GM23338 (cell line): ENCODE results near the gene NNAT. TPM values are rescaled to one million over a fixed set of nuclear protein-coding genes. Genes with fewer than 3 reads are reported as not detected.

Experiments used
- ATAC-seq: fragments of 200-7000 bp; cut with Tn5 transposase; 3 replicates; pipeline ENCODE4 v1.9.1; 2020
- DNase-seq: peaks from one replicate; pipeline ENCODE4 v3.0.0-alpha.2; 2015; ENCODE audit warnings: low spot score
- H2AFZ ChIP-seq: fragments of 200-600 bp; sonication (generic); 2 replicates; pipeline ENCODE4 v1.8.0; 2016; ENCODE audit warnings: antibody characterized with exemption, mild to moderate bottlenecking, moderate library complexity
- H3F3A ChIP-seq: fragments of 200-600 bp; sonication (generic); replicated peaks from 2 replicates; pipeline ENCODE4 v1.8.0; 2017; ENCODE audit warnings: antibody characterized with exemption, mixed run types, low read depth
- H3K27ac ChIP-seq: fragments of 200-600 bp; sonication (generic); 2 replicates; pipeline ENCODE4 v1.6.1; 2016; ENCODE audit warnings: low read depth
- H3K27me3 ChIP-seq: fragments of 200-600 bp; sonication (generic); 2 replicates; pipeline ENCODE4 v1.8.0; 2016; ENCODE audit warnings: mild to moderate bottlenecking, mixed run types, moderate library complexity; ENCODE audit not compliant: insufficient read depth
- H3K36me3 ChIP-seq: fragments of 200-600 bp; sonication (generic); 2 replicates; pipeline ENCODE4 v1.8.0; 2016; ENCODE audit warnings: mild to moderate bottlenecking; ENCODE audit not compliant: insufficient read depth
- H3K4me1 ChIP-seq: fragments of 200-600 bp; sonication (generic); 2 replicates; pipeline ENCODE4 v1.8.0; 2016; ENCODE audit warnings: mild to moderate bottlenecking, moderate library complexity; ENCODE audit not compliant: insufficient read depth
- H3K4me2 ChIP-seq: fragments of 200-600 bp; sonication (generic); 2 replicates; pipeline ENCODE4 v1.7.1; 2017; ENCODE audit warnings: mixed run types
- H3K4me3 ChIP-seq: fragments of 200-600 bp; sonication (generic); 2 replicates; pipeline ENCODE4 v1.6.1; 2016; ENCODE audit warnings: mixed run types
- H3K79me2 ChIP-seq: fragments of 200-600 bp; sonication (generic); replicated peaks from 2 replicates; pipeline ENCODE4 v1.8.0; 2017; ENCODE audit warnings: mild to moderate bottlenecking; ENCODE audit not compliant: insufficient read depth
- H3K9me2 ChIP-seq: fragments of 200-600 bp; sonication (generic); 2 replicates; pipeline ENCODE4 v1.8.0; 2017; ENCODE audit not compliant: insufficient read depth
- H4K20me1 ChIP-seq: fragments of 200-600 bp; sonication (generic); replicated peaks from 2 replicates; pipeline ENCODE4 v1.8.0; 2017; ENCODE audit warnings: mild to moderate bottlenecking; ENCODE audit not compliant: insufficient read depth
- H3K27ac Mint-ChIP-seq: 2 replicates; pipeline ENCODE4 v1.8.0; 2020; ENCODE audit warnings: inconsistent platforms, mild to moderate bottlenecking, moderate library complexity, mixed read lengths
- H3K27me3 Mint-ChIP-seq: 3 replicates; pipeline ENCODE4 v1.8.0; 2022; ENCODE audit warnings: low read depth, mild to moderate bottlenecking, moderate library complexity, mixed read lengths, inconsistent platforms; ENCODE audit not compliant: insufficient read depth, poor library complexity
- H3K36me3 Mint-ChIP-seq: 3 replicates; pipeline ENCODE4 v1.8.0; 2021; ENCODE audit warnings: low read depth, mild to moderate bottlenecking, inconsistent platforms, moderate library complexity, mixed read lengths
- H3K4me1 Mint-ChIP-seq: 3 replicates; pipeline ENCODE4 v1.8.0; 2020; ENCODE audit warnings: mild to moderate bottlenecking, inconsistent platforms, mixed read lengths
- H3K4me3 Mint-ChIP-seq: 3 replicates; pipeline ENCODE4 v1.8.0; 2021; ENCODE audit warnings: moderate library complexity, mild to moderate bottlenecking, inconsistent platforms, mixed read lengths
- H3K9me3 Mint-ChIP-seq: 3 replicates; pipeline ENCODE4 v1.8.0; 2020; ENCODE audit warnings: moderate library complexity, mild to moderate bottlenecking, inconsistent platforms, mixed read lengths
- CREB1 ChIP-seq: fragments of 250-450 bp; sonication (Bioruptor Pico); IDR thresholded peaks from 2 replicates; pipeline ENCODE4 v1.5.0; 2020; ENCODE audit warnings: low read depth, mild to moderate bottlenecking, moderate library complexity
- EZH2 ChIP-seq: fragments of 200-600 bp; sonication (generic); IDR thresholded peaks from one replicate; pipeline ENCODE4 v1.8.0; 2017; ENCODE audit warnings: antibody characterized with exemption, mild to moderate bottlenecking, low read depth; ENCODE audit not compliant: unreplicated experiment
- EZH2phosphoT487 ChIP-seq: fragments of 200-600 bp; sonication (generic); IDR thresholded peaks from one replicate; pipeline ENCODE4 v1.8.1; 2018; ENCODE audit warnings: antibody characterized with exemption; ENCODE audit not compliant: unreplicated experiment
- JUNB ChIP-seq: IDR thresholded peaks from one replicate; pipeline ENCODE4 v1.6.1; 2016; ENCODE audit warnings: antibody characterized with exemption; ENCODE audit not compliant: unreplicated experiment
- NANOG ChIP-seq: IDR thresholded peaks from 2 replicates; pipeline ENCODE4 v1.6.1; 2016; ENCODE audit warnings: antibody characterized with exemption, borderline replicate concordance
- POLR2AphosphoS5 ChIP-seq: IDR thresholded peaks from 2 replicates; pipeline ENCODE4 v1.6.1; 2016; ENCODE audit warnings: antibody characterized with exemption, low read depth
- STAT1 ChIP-seq: IDR thresholded peaks from one replicate; pipeline ENCODE4 v1.6.1; 2016; ENCODE audit warnings: antibody characterized with exemption; ENCODE audit not compliant: unreplicated experiment
- ZNF114 ChIP-seq: fragments of 250-450 bp; sonication (Bioruptor Pico); IDR thresholded peaks from 2 replicates; pipeline ENCODE4 v1.5.0; 2020; ENCODE audit warnings: mild to moderate bottlenecking, moderate library complexity
- ZNF331 ChIP-seq: fragments of 250-450 bp; sonication (Bioruptor Pico); IDR thresholded peaks from 2 replicates; pipeline ENCODE4 v1.5.0; 2020; ENCODE audit warnings: low read depth, mild to moderate bottlenecking, moderate library complexity
- polyA plus RNA-seq: library from polyadenylated mRNA; unstranded; fragments of >200 nt; fragmentation: Nextera tagmentation; extraction: Ambion mirVana; gene quantifications from 2 replicates; pipeline ENCODE4 v1.2.1, GENCODE V29; 2016
- total RNA-seq: library from RNA; depleted of rRNA; stranded (reverse); fragments of >200 nt; shearing (Covaris generic); gene quantifications from 2 replicates; pipeline ENCODE4 v1.2.3, GENCODE V29; 2014
- TF ChIP-seq, protein P1 (sequence below), 2 experiments: fragments of 200-600 bp in 1 of 2; sonication (generic) in 1 of 2; conservative IDR thresholded peaks; 2 replicates each; pipeline versions ENCODE4 v1.5.1 to v1.6.1; 2016 to 2017; ENCODE audit warnings: antibody characterized with exemption in 2 of 2, low read depth in 2 of 2, mild to moderate bottlenecking in 2 of 2, moderate library complexity in 1 of 2
- TF ChIP-seq, protein P2 (sequence below): IDR thresholded peaks from one replicate; pipeline ENCODE4 v1.6.1; 2018; ENCODE audit warnings: antibody characterized with exemption; ENCODE audit not compliant: unreplicated experiment
- TF ChIP-seq, protein P3 (sequence below): IDR thresholded peaks from 2 replicates; pipeline ENCODE4 v1.6.1; 2016; ENCODE audit warnings: antibody characterized with exemption

NNAT gene
- total and polyA plus RNA-seq, 2 experiments from 2014 or later, result 4.3 to 4.9 TPM

DNA sequence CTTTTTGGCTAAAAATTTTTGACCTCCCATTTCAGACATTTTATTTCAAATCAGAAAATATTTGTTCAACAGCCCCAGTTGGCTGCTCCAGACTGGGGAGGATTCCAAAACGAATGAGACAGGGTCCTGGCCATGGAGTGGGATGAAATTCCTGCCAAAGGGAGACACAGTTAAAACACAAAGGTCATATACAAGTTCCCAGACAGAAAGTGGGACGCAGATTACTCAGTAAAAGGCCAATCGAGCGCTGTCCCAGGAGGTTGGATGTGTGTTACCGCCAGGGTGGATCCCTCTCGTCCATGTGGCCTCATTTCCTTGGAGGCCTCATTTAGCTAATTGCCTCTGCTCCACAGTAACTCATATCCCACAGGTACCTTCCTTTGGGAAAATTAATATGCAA lies 41.8 kb upstream of the NNAT start:
- Histone ChIP-seq H3K27me3 (no peaks in the 10 kb centered on the region), H3K4me1 (no peaks in the 10 kb centered on the region), H3K36me3 (no peaks in the 10 kb centered on the region), H3K79me2 (no peaks in the 10 kb centered on the region), H3K4me3 (no peak overlapping the region), H3K27ac (no peak overlapping the region), H3F3A (no peaks in the 10 kb centered on the region), H3K4me2 (no peak overlapping the region), H2AFZ (no peak overlapping the region), H3K9me2 (peaks cover 4% of the 10 kb centered on the region; the same call in 1 of the 2 replicates), H4K20me1 (no peaks in the 10 kb centered on the region)
- no peak for ATAC-seq
- Mint-ChIP-seq H3K27me3 (peaks cover 2% of the 10 kb centered on the region), H3K4me3 (no peak overlapping the region; the same call in 2 of the 3 replicates), H3K27ac (no peak overlapping the region), H3K4me1 (no peaks in the 10 kb centered on the region; the same call in 2 of the 3 replicates), H3K9me3 (peaks cover 22% of the 10 kb centered on the region), H3K36me3 (peaks cover 8% of the 10 kb centered on the region)
- no peak for TF ChIP-seq EZH2
- DNase-seq, result no peak

DNA sequence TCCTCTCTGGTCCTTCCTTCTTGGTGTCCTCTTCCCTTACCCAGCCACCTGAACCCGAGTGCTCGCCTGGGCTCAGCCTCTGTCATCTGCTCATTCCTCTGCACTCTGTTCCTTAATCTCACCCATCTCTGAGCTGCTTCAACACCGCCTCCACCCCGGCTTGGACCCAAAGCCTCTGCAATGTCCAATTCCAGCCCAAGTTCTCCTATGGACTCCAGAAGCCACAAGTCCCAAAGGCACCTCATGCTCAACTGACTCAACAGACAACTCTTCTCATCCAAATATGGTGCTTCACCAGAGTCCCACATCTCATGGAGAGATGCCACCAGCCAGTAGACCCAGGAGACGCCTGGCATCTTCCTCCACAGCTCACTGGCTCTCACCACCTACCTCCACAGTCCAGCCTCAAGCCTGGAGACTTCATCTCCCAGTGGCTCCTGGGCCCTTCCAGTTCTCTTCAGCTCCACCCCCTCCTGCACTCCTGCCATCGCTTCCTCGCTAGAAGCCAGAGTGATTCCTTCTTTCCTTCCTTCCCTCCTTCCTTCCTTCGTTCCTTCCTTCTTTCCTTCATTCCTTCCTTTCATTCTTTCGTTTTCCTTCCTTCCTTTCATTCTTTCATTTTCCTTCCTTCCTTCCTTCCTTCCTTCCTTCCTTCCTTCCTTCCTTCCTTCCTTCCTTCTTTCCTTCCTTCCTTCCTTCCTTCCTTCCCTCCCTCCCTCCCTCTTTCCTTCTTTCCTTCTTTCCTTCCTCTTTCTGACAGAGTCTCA lies 40.9 kb upstream of the NNAT start:
- Histone ChIP-seq H3K27ac (no peak overlapping the region), H3K9me2 (peaks cover 4% of the 10 kb centered on the region; the same call in 1 of the 2 replicates), H4K20me1 (no peaks in the 10 kb centered on the region), H2AFZ (no peak overlapping the region), H3K27me3 (no peaks in the 10 kb centered on the region), H3K4me3 (no peak overlapping the region), H3K36me3 (no peaks in the 10 kb centered on the region), H3K4me2 (no peak overlapping the region), H3F3A (no peaks in the 10 kb centered on the region), H3K4me1 (no peaks in the 10 kb centered on the region), H3K79me2 (no peaks in the 10 kb centered on the region)
- H3K9me3 Mint-ChIP-seq, result peaks cover 22% of the 10 kb centered on the region
- DNase-seq (no peak), ATAC-seq (no peak)
- no peak overlapping the region for H3K27ac Mint-ChIP-seq
- no peaks in the 10 kb centered on the region; the same call in 2 of the 3 replicates for H3K4me1 Mint-ChIP-seq
- no peak overlapping the region for H3K4me3 Mint-ChIP-seq
- H3K27me3 Mint-ChIP-seq, result peaks cover 2% of the 10 kb centered on the region
- peaks cover 8% of the 10 kb centered on the region for H3K36me3 Mint-ChIP-seq
- TF ChIP-seq STAT1 (no peak), CREB1 (CRISPR knock-in tag) (no peak), NANOG (no peak), EZH2 (no peak), JUNB (no peak), POLR2AphosphoS5 (no peak), ZNF114 (CRISPR knock-in tag) (no peak), EZH2phosphoT487 (no peak), ZNF331 (CRISPR knock-in tag) (no peak)
- TF ChIP-seq, protein P1, sequence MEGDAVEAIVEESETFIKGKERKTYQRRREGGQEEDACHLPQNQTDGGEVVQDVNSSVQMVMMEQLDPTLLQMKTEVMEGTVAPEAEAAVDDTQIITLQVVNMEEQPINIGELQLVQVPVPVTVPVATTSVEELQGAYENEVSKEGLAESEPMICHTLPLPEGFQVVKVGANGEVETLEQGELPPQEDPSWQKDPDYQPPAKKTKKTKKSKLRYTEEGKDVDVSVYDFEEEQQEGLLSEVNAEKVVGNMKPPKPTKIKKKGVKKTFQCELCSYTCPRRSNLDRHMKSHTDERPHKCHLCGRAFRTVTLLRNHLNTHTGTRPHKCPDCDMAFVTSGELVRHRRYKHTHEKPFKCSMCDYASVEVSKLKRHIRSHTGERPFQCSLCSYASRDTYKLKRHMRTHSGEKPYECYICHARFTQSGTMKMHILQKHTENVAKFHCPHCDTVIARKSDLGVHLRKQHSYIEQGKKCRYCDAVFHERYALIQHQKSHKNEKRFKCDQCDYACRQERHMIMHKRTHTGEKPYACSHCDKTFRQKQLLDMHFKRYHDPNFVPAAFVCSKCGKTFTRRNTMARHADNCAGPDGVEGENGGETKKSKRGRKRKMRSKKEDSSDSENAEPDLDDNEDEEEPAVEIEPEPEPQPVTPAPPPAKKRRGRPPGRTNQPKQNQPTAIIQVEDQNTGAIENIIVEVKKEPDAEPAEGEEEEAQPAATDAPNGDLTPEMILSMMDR (conservative IDR thresholded peaks at IDR 0.05; ENCODE audit: low read depth in 2 of 2), result no peak
- TF ChIP-seq, protein P2, sequence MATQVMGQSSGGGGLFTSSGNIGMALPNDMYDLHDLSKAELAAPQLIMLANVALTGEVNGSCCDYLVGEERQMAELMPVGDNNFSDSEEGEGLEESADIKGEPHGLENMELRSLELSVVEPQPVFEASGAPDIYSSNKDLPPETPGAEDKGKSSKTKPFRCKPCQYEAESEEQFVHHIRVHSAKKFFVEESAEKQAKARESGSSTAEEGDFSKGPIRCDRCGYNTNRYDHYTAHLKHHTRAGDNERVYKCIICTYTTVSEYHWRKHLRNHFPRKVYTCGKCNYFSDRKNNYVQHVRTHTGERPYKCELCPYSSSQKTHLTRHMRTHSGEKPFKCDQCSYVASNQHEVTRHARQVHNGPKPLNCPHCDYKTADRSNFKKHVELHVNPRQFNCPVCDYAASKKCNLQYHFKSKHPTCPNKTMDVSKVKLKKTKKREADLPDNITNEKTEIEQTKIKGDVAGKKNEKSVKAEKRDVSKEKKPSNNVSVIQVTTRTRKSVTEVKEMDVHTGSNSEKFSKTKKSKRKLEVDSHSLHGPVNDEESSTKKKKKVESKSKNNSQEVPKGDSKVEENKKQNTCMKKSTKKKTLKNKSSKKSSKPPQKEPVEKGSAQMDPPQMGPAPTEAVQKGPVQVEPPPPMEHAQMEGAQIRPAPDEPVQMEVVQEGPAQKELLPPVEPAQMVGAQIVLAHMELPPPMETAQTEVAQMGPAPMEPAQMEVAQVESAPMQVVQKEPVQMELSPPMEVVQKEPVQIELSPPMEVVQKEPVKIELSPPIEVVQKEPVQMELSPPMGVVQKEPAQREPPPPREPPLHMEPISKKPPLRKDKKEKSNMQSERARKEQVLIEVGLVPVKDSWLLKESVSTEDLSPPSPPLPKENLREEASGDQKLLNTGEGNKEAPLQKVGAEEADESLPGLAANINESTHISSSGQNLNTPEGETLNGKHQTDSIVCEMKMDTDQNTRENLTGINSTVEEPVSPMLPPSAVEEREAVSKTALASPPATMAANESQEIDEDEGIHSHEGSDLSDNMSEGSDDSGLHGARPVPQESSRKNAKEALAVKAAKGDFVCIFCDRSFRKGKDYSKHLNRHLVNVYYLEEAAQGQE, result no peak
- TF ChIP-seq, protein P3, sequence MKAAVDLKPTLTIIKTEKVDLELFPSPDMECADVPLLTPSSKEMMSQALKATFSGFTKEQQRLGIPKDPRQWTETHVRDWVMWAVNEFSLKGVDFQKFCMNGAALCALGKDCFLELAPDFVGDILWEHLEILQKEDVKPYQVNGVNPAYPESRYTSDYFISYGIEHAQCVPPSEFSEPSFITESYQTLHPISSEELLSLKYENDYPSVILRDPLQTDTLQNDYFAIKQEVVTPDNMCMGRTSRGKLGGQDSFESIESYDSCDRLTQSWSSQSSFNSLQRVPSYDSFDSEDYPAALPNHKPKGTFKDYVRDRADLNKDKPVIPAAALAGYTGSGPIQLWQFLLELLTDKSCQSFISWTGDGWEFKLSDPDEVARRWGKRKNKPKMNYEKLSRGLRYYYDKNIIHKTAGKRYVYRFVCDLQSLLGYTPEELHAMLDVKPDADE, result no peak
